ENCODE results near the gene INPP5J. TPM values are rescaled to one million over a fixed set of nuclear protein-coding genes. Genes with fewer than 3 reads are reported as not detected.

Gene INPP5J
- total RNA-seq, 1 experiment from 2014 or later: 3.1 TPM

GRCh38 chr22:31128156-31128555 lies 5.4 kb downstream of the INPP5J start:
- Histone ChIP-seq H2AFZ (ENCODE audit: low read length) (no peak overlapping the region), H3K4me2 (ENCODE audit: low read length) (no peak overlapping the region), H4K20me1 (ENCODE audit: low read length) (no peaks in the 10 kb centered on the region), H3K79me2 (ENCODE audit: low read length) (no peaks in the 10 kb centered on the region), H3K9me3 (ENCODE audit: low read length) (no peaks in the 10 kb centered on the region), H3F3A (ENCODE audit: low read length, unreplicated experiment) (no peaks in the 10 kb centered on the region), H3K4me1 (ENCODE audit: insufficient read depth, low read length) (peaks cover 8% of the 10 kb centered on the region; the same call in 1 of the 2 replicates), H3K27me3 (ENCODE audit: low read length) (no peaks in the 10 kb centered on the region), H3K9me2 (replicated peaks; ENCODE audit: low read length) (no peaks in the 10 kb centered on the region), H3K9ac (ENCODE audit: low read length) (no peak overlapping the region), H3K36me3 (ENCODE audit: low read depth, low read length) (no peaks in the 10 kb centered on the region), H3K27ac (ENCODE audit: low read length) (no peak overlapping the region), H3K4me3 (ENCODE audit: low read length) (no peak overlapping the region)
- intact Hi-C loops (cut with micrococcal nuclease): no loop called here
- TF ChIP-seq CTCF (conservative IDR thresholded peaks at IDR 0.05; ENCODE audit: low read depth, low read length) (no peak), EZH2 (IDR thresholded peaks at IDR 0.05; ENCODE audit: low read length, unreplicated experiment) (no peak), EZH2phosphoT487 (IDR thresholded peaks at IDR 0.05; ENCODE audit: borderline replicate concordance, low read length) (no peak)
- ATAC-seq: no peak
- BruUV-seq (replicated peaks): no TSS peak
- CTCF ChIA-PET: no interaction called here
- POLR2A ChIA-PET (ENCODE audit: unreplicated experiment): no interaction called here
- no peak for DNase-seq

DNA sequence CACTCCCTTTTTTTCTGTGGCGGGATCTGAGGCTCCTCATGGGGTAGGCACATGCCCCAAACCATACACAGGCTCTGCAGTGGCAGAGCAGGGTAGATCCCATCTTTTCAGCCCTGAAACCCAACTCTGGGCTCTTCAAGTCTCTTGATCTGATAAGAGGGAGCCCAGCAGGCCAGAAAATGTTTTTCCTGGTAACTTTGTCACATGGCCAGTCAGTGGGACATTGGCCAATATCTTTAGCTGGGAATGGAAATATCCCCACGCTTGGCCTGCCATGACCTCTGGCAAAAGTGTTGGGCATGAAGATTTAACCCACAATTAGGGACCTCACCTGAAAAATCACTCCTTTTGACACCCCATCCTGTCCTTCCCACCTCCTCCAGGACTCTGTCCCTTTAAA lies 8.1 kb downstream of the INPP5J start:
- CTCF ChIA-PET: no interaction called here
- no TSS peak for BruUV-seq (replicated peaks)
- no peak for TF ChIP-seq CTCF (conservative IDR thresholded peaks at IDR 0.05; ENCODE audit: low read depth, low read length)
- no peak for TF ChIP-seq EZH2phosphoT487 (IDR thresholded peaks at IDR 0.05; ENCODE audit: borderline replicate concordance, low read length)

GRCh38 chr22:31133911-31134310 lies 11.1 kb downstream of the INPP5J start:
- no peak overlapping the region for H3K27ac ChIP-seq (ENCODE audit: low read length)
- H3K27me3 ChIP-seq (ENCODE audit: low read length): no peaks in the 10 kb centered on the region
- no peak overlapping the region for H3K4me2 ChIP-seq (ENCODE audit: low read length)
- no TSS peak for BruUV-seq (replicated peaks)
- ChIA-PET CTCF (no interaction called here), POLR2A (ENCODE audit: unreplicated experiment) (no interaction called here)
- H3K4me1 ChIP-seq (ENCODE audit: insufficient read depth, low read length): peaks cover 8% of the 10 kb centered on the region; the same call in 1 of the 2 replicates
- no peaks in the 10 kb centered on the region for H3K79me2 ChIP-seq (ENCODE audit: low read length)
- intact Hi-C loops (cut with micrococcal nuclease): no loop called here
- no peak overlapping the region for H3K4me3 ChIP-seq (ENCODE audit: low read length)
- no peak overlapping the region for H2AFZ ChIP-seq (ENCODE audit: low read length)
- DNase-seq: no peak
- H3K9me2 ChIP-seq (replicated peaks; ENCODE audit: low read length): no peaks in the 10 kb centered on the region
- H3K36me3 ChIP-seq (ENCODE audit: low read depth, low read length): no peaks in the 10 kb centered on the region
- ATAC-seq: no peak
- TF ChIP-seq EZH2 (IDR thresholded peaks at IDR 0.05; ENCODE audit: low read length, unreplicated experiment) (no peak), EZH2phosphoT487 (IDR thresholded peaks at IDR 0.05; ENCODE audit: borderline replicate concordance, low read length) (no peak), CTCF (conservative IDR thresholded peaks at IDR 0.05; ENCODE audit: low read depth, low read length) (no peak)
- H3F3A ChIP-seq (ENCODE audit: low read length, unreplicated experiment): no peaks in the 10 kb centered on the region
- no peak overlapping the region for H3K9ac ChIP-seq (ENCODE audit: low read length)
- no peaks in the 10 kb centered on the region for H4K20me1 ChIP-seq (ENCODE audit: low read length)
- H3K9me3 ChIP-seq (ENCODE audit: low read length): no peaks in the 10 kb centered on the region

More for the DNA sequence above, 8.1 kb downstream of the INPP5J start:
- intact Hi-C loops (cut with micrococcal nuclease): no loop called here
- H3K4me3 ChIP-seq (ENCODE audit: low read length): no peak overlapping the region
- no peak for DNase-seq
- no peak overlapping the region for H2AFZ ChIP-seq (ENCODE audit: low read length)
- H3K9ac ChIP-seq (ENCODE audit: low read length): no peak overlapping the region
- no peaks in the 10 kb centered on the region for H3K9me2 ChIP-seq (replicated peaks; ENCODE audit: low read length)
- H3K79me2 ChIP-seq (ENCODE audit: low read length): no peaks in the 10 kb centered on the region
- H4K20me1 ChIP-seq (ENCODE audit: low read length): no peaks in the 10 kb centered on the region
- H3K36me3 ChIP-seq (ENCODE audit: low read depth, low read length): no peaks in the 10 kb centered on the region
- ATAC-seq: no peak
- no peaks in the 10 kb centered on the region for H3K27me3 ChIP-seq (ENCODE audit: low read length)
- POLR2A ChIA-PET (ENCODE audit: unreplicated experiment): no interaction called here
- H3K4me2 ChIP-seq (ENCODE audit: low read length): no peak overlapping the region
- no peak overlapping the region for H3K27ac ChIP-seq (ENCODE audit: low read length)
- no peaks in the 10 kb centered on the region for H3F3A ChIP-seq (ENCODE audit: low read length, unreplicated experiment)
- H3K4me1 ChIP-seq (ENCODE audit: insufficient read depth, low read length): peaks cover 8% of the 10 kb centered on the region; the same call in 1 of the 2 replicates
- no peaks in the 10 kb centered on the region for H3K9me3 ChIP-seq (ENCODE audit: low read length)

Data from PC-3 (cell line).